Stimulated activated CD8-positive, alpha-beta memory T cell treated with anti-CD3 and anti-CD28 coated beads, Interleukin-7, amount 100 ng/mL, for 4 hours (primary cell): Measurements from ENCODE around the gene FRMD4B.
"Not testable (repeated sequence)": the region's sequence is repeated elsewhere in the genome, so short reads cannot be mapped to it uniquely, and the experiment has no call there.

ENCODE experiments used
- DNase-seq, 2 donors: peaks; one replicate each; pipeline ENCODE4 v3.0.0-alpha.2; 2020; ENCODE audit warnings: low read depth in 2 of 2

FRMD4B gene

GRCh38 chr3:69322512-69322911, 63.4 kb downstream of the FRMD4B start:
- not testable (repeated sequence) for DNase-seq

GRCh38 chr3:69322158-69322509, 63.8 kb downstream of the FRMD4B start:
- DNase-seq: no peak

- DNase-seq: no peak
Observed at GRCh38 chr3:69321301-69322157, 64.4 kb downstream of the FRMD4B start.

- DNase-seq: no peak
Observed at GRCh38 chr3:69320871-69321271, 65.0 kb downstream of the FRMD4B start.

- DNase-seq: no peak
Observed at GRCh38 chr3:69319652-69320051, 66.2 kb downstream of the FRMD4B start.

- no peak for DNase-seq
Observed at GRCh38 chr3:69318410-69318809, 67.5 kb downstream of the FRMD4B start.

- no peak for DNase-seq
Observed at GRCh38 chr3:69313251-69313650, 72.6 kb downstream of the FRMD4B start.

GRCh38 chr3:69309814-69310213, 76.1 kb downstream of the FRMD4B start:
- no peak for DNase-seq

- peak; percentile 46 to 56 for DNase-seq
Observed at GRCh38 chr3:69306239-69307185, 79.4 kb downstream of the FRMD4B start.

GRCh38 chr3:69305011-69305410, 80.9 kb downstream of the FRMD4B start:
- no peak for DNase-seq

- DNase-seq: no peak
Observed at GRCh38 chr3:69304396-69304795, 81.5 kb downstream of the FRMD4B start.

- DNase-seq: no peak
Observed at GRCh38 chr3:69300296-69300695, 85.6 kb downstream of the FRMD4B start.

- DNase-seq: no peak
Observed at GRCh38 chr3:69299344-69299743, 86.5 kb downstream of the FRMD4B start.

GRCh38 chr3:69297501-69297900, 88.4 kb downstream of the FRMD4B start:
- no peak for DNase-seq

- DNase-seq: no peak
Observed at GRCh38 chr3:69296995-69297394, 88.9 kb downstream of the FRMD4B start.

GRCh38 chr3:69294014-69294766, 91.7 kb downstream of the FRMD4B start:
- no peak for DNase-seq

- no peak for DNase-seq
Observed at GRCh38 chr3:69292959-69293574, 92.8 kb downstream of the FRMD4B start.

- no peak for DNase-seq
Observed at GRCh38 chr3:69292185-69292584, 93.7 kb downstream of the FRMD4B start.

- DNase-seq: no peak
Observed at GRCh38 chr3:69290430-69290829, 95.5 kb downstream of the FRMD4B start.

- no peak for DNase-seq
Observed at GRCh38 chr3:69290006-69290405, 95.9 kb downstream of the FRMD4B start.

- no peak for DNase-seq
Observed at GRCh38 chr3:69288161-69288895, 97.6 kb downstream of the FRMD4B start.
